T-helper 17 cell (primary cell): ENCODE data around the gene TBX4. TPM values are rescaled to one million over a fixed set of nuclear protein-coding genes. Genes with fewer than 3 reads are reported as not detected.
A peak's percentile ranks its signal among the peaks of the same experiment; 100 is the strongest.

ENCODE experiments used
- ATAC-seq: fragments of 150-1000 bp; cut with Tn5 transposase; 2 replicates; pipeline ENCODE4 v1.10.0; 2021; ENCODE audit warnings: mild to moderate bottlenecking, moderate library complexity
- DNase-seq, 3 donors: peaks; one replicate each; pipeline versions ENCODE4 v3.0.0 to v3.0.0-alpha.2; 2020 to 2021
- H3K9me3 ChIP-seq: one replicate; pipeline ENCODE4 v1.7.0; 2013; ENCODE audit warnings: low read length, mild to moderate bottlenecking; ENCODE audit not compliant: control insufficient read depth, poor library complexity, severe bottlenecking
- H3K27ac Mint-ChIP-seq: one replicate; pipeline ENCODE4 v1.8.0; 2022; ENCODE audit warnings: mild to moderate bottlenecking, moderate library complexity, mixed read lengths
- H3K27me3 Mint-ChIP-seq: one replicate; pipeline ENCODE4 v1.8.0; 2022; ENCODE audit warnings: mixed read lengths
- H3K36me3 Mint-ChIP-seq: one replicate; pipeline ENCODE4 v1.8.0; 2022; ENCODE audit warnings: low read depth, mixed read lengths
- H3K4me1 Mint-ChIP-seq: one replicate; pipeline ENCODE4 v1.8.0; 2022; ENCODE audit warnings: mild to moderate bottlenecking, mixed read lengths
- H3K4me3 Mint-ChIP-seq: one replicate; pipeline ENCODE4 v1.8.0; 2022; ENCODE audit warnings: mild to moderate bottlenecking, moderate library complexity, mixed read lengths
- total RNA-seq, 4 donors: library from RNA in 2 of 4; stranded (reverse) in 2 of 4; gene quantifications; one replicate each; pipeline ENCODE4 v1.2.3 and lab custom pipeline; 2022 to 2026

TBX4 gene
- total RNA-seq, 2 donors from 2014 or later: not detected

DNA sequence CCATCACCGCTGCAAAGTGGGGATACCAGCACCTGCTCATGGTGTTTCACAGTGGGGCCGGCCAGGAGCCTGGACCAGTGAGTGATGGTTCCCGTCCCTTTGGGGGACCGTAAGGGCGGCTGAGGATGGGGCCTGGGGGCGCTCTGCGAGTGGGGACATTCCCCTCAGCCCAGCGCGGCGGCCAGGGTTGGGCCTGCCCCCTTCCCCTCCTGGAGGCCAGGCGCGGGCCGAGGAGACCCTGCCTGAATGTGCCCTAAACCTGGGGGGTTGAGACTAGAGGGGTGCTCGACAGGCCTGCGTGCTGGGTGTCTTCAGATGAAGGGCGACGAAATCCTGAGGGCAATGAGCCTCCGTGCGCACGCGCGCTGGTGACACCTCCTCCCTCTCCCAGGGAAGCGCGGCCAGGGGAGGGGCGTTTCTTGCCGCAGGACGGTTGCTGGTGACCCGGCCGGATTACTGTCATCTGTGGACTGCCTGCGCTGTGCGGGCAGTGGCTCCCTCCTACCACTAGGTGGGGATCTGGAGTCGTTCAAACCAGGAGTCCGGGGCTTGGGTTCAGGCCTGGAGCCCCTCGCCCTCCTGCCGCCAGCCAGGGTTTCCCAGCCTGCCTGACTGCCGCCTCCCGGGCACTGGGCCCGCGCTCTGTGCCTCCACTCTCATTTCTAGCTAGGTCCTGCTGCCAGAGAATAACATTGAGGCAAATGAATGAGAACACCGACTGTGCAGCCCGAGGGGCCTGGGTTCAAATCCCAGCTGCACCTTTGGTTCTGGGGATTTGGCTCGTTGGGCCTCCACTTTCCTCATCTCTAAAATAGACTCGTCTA, 35.5 kb upstream of the TBX4 start:
- peak overlapping the region; percentile 61 for H3K4me3 Mint-ChIP-seq

DNA sequence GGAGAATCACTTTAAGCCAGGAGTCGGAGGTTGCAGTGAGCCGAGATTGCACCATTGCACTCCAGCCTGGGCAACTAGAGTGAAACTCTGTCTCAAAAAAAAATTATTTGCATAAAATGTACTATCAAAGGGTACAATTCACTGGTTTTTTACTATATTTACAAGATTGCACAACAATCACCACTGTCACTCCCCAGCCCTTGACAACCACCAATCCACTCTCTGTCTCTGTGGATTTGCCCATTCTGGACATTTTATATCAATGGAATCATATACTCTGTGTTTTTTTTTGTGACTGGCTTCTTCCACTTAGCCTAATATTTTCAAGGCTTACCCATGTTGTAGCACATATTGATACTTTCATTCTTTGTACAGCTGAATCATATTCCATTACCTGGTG, 33.8 kb upstream of the TBX4 start:
- DNase-seq (no peak), ATAC-seq (no peak)
- H3K36me3 Mint-ChIP-seq: peaks cover 6% of the 10 kb centered on the region
- no peak overlapping the region for H3K27ac Mint-ChIP-seq
- no peaks in the 10 kb centered on the region for H3K9me3 ChIP-seq
- peaks cover 56% of the 10 kb centered on the region for H3K27me3 Mint-ChIP-seq
- H3K4me3 Mint-ChIP-seq: no peak overlapping the region
- no peaks in the 10 kb centered on the region for H3K4me1 Mint-ChIP-seq

More for the DNA sequence above, 35.5 kb upstream of the TBX4 start:
- H3K27me3 Mint-ChIP-seq: peaks cover 39% of the 10 kb centered on the region
- peaks cover 3% of the 10 kb centered on the region for H3K36me3 Mint-ChIP-seq
- no peaks in the 10 kb centered on the region for H3K9me3 ChIP-seq
- DNase-seq (peak in 2 of 3 donors; percentile 29 to 48), ATAC-seq (peak; percentile 42)
- no peak overlapping the region for H3K27ac Mint-ChIP-seq
- H3K4me1 Mint-ChIP-seq: no peaks in the 10 kb centered on the region

DNA sequence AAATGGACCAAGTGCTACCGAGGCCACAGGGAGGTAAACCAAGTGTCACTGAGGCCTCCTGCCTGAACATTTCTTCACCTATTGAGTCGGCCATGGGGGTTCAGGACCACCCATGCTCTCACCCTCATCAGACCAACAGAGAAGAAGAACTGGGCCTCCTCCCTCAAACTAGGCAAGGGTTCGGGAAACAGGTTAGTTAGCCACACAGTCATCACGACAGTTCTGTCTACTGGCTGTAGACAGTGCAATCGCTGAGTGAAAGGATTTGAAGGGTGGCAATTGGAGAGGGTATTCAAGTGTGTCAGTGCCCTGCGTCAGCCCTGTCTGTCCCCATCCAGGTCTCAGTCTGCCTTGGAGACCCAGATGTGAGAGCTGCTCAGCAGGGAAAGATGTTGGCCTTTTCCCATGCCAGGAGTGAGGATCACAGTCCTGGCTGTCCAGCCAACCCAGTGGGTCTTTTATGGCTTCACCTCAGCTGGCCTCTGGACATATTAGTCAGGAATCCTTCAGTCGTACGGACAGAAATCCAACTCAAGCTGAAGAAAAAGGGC, 32.7 kb upstream of the TBX4 start:
- H3K9me3 ChIP-seq: no peaks in the 10 kb centered on the region
- Mint-ChIP-seq H3K4me3 (no peak overlapping the region), H3K27ac (no peak overlapping the region), H3K36me3 (peaks cover 6% of the 10 kb centered on the region), H3K27me3 (peaks cover 66% of the 10 kb centered on the region), H3K4me1 (no peaks in the 10 kb centered on the region)
- ATAC-seq: no peak
- no peak for DNase-seq

DNA sequence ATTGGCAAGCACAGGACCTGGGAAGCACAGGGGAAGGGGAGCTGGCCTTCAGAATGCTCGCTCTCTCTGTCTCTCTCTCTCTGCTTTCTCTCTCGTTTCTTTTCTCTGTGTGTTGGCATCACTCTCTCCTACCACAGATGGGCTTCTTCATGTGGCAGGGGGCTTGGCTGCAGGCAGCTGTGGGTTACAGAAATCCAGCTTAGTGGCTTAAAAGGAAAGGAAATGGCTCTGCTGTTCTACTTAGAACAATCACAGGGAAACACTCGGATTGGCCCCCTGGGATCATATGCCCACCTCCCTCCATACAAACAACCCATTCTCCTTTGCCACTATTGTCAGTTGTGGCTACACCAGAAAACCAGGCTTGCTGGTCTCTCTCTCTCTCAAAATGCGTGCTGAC, 32.2 kb upstream of the TBX4 start:
- no peaks in the 10 kb centered on the region for H3K4me1 Mint-ChIP-seq
- H3K27me3 Mint-ChIP-seq: peaks cover 70% of the 10 kb centered on the region
- ATAC-seq (no peak), DNase-seq (no peak)
- no peaks in the 10 kb centered on the region for H3K9me3 ChIP-seq
- H3K4me3 Mint-ChIP-seq: no peak overlapping the region
- H3K36me3 Mint-ChIP-seq: peaks cover 6% of the 10 kb centered on the region
- no peak overlapping the region for H3K27ac Mint-ChIP-seq

DNA sequence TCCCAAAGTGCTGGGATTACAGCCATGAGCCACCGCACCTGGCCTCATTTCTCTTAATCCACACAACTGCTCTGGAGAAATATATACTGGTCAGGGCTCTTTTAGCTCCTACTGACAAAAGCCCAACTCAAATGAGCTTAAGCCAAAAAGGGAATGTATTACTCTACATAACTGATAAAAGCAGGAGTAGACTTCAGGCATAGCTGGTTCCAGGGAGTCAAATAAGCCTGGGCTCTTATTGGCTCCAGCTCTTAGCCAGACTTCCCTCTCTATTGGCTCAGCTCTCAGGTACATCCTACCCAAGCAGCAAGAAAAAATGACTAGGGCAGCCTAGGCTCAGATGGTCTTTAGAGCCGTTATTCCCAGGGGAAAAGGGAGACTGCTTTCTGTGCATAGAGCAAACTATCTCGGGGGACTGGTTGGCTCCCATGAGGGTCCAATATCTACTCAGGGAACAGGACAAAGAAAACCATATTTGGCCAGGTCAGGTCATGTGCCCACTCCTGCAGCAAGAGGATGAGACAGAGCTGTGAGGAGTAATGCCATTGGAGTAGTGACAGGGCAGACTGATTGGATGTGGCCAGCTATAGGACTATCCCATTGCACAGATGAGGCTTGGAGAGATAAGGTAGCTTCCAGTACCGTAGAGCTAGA, 31.4 kb upstream of the TBX4 start:
- H3K4me1 Mint-ChIP-seq: no peaks in the 10 kb centered on the region
- H3K36me3 Mint-ChIP-seq: peaks cover 6% of the 10 kb centered on the region
- H3K4me3 Mint-ChIP-seq: no peak overlapping the region
- peaks cover 76% of the 10 kb centered on the region for H3K27me3 Mint-ChIP-seq
- no peak for ATAC-seq
- H3K27ac Mint-ChIP-seq: no peak overlapping the region
- no peak for DNase-seq
- no peaks in the 10 kb centered on the region for H3K9me3 ChIP-seq

DNA sequence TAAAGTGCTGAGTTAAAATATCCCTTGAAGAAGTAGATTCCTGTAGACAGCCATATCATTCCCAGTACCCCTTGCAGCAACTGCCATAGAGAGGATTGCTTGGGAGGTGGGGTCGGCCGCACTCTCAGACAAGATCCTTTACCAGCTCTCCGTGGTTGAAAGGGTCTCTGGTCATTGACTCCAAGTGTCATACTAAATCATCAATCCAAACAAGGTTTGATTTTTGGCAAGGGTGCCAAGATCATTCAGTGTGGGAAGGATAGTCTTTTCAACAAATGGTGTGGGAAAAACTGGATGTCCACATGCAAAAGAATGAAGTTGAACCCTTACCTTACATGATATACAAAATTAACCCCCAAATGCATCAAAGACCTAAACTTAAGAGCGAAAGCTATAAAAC, 30.8 kb upstream of the TBX4 start:
- ATAC-seq (no peak), DNase-seq (no peak)
- H3K27ac Mint-ChIP-seq: no peak overlapping the region
- H3K9me3 ChIP-seq: no peaks in the 10 kb centered on the region
- H3K4me3 Mint-ChIP-seq: no peak overlapping the region
- no peaks in the 10 kb centered on the region for H3K4me1 Mint-ChIP-seq
- H3K27me3 Mint-ChIP-seq: peaks cover 79% of the 10 kb centered on the region
- peaks cover 6% of the 10 kb centered on the region for H3K36me3 Mint-ChIP-seq

DNA sequence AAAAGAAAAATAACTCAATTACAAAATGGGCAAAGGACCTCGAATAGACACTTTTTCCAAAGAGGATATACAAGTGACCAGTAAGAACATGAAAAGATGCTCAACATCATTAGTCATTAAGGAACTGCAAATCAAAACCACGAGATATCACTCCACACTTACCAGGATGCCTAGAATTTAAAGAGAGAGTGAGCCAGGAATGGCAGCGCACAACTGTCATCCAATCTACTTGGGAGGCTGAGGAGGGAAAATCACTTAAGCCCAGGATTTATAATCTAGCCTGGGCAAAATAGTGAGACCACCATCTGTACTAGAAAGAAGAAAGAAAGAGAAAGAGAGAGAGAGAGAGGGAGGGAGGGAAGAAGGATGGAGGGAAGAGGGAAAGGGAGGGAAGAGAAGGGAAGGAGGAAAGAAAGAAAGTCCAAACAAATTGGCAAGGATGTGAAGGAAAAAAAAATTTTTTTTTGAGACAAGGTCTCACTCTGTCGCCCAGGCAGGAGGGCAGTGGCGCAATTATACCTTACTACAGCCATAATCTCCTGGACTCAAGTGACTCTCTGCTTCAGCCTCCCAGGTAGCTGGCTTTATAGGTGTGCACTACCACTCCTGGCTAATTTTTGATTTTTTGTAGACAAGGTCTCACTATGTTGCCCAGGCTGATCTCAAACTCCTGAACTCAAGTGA, 30.0 kb upstream of the TBX4 start:
- H3K4me3 Mint-ChIP-seq: no peak overlapping the region
- no peak for ATAC-seq
- H3K9me3 ChIP-seq: no peaks in the 10 kb centered on the region
- no peak overlapping the region for H3K27ac Mint-ChIP-seq
- peaks cover 6% of the 10 kb centered on the region for H3K36me3 Mint-ChIP-seq
- DNase-seq: no peak
- H3K4me1 Mint-ChIP-seq: no peaks in the 10 kb centered on the region
- peaks cover 83% of the 10 kb centered on the region for H3K27me3 Mint-ChIP-seq

DNA sequence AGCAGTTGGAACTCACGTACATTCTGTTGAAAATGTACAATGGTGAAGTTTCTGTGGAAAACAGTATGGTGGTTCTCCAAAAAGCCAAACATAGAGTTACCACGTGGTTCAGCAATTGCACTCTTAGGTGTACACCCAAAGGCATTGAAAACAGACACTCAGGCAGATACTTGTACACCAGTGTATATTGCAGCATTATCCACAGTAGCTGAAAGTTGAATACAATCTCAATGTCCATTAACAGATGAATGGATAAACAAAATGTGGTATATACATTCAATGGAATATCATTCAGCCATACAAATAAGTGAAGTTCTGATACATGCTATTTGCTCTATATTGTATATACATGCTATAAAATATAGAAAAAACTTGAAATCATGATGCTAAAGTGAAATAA, 29.4 kb upstream of the TBX4 start:
- H3K9me3 ChIP-seq: no peaks in the 10 kb centered on the region
- Mint-ChIP-seq H3K4me1 (no peaks in the 10 kb centered on the region), H3K27me3 (peaks cover 85% of the 10 kb centered on the region), H3K4me3 (no peak overlapping the region), H3K36me3 (peaks cover 6% of the 10 kb centered on the region), H3K27ac (no peak overlapping the region)
- DNase-seq (no peak), ATAC-seq (no peak)

DNA sequence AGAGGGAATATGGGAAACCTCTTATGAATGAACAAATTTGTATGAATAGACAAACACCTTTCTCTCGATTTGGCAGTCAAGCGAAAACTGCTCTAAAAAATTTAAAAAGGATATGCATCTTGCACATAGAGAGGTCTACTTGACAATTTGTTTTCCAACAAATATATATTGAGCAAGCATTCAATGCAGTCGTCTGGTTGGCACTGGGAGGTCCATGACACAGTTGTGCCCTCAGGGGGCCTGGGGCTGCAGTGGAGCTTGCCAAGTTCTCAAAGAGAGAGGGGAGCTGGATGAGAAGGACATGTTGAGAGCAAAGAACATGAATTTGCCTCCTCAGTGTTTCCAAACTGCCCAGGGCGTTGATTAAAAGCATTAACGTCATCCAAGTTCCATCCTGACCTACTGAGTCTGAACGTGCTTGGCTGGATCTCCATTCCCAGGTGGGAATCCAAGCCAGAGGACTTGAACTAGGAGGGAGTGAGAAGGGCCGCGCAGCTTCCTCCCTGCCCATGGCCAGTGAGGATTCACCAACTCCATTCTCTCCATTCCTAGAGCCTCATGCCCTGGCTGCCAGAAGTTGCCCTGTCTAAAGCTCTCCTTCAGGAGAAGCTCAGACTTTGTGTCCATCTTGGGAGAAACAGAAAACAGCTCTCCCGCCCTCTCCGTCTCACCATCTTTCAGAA, 28.1 kb upstream of the TBX4 start:
- DNase-seq (no peak), ATAC-seq (no peak)
- Mint-ChIP-seq H3K4me1 (no peaks in the 10 kb centered on the region), H3K36me3 (peaks cover 6% of the 10 kb centered on the region), H3K27ac (no peak overlapping the region), H3K4me3 (no peak overlapping the region), H3K27me3 (peaks cover 73% of the 10 kb centered on the region)
- H3K9me3 ChIP-seq: no peaks in the 10 kb centered on the region

DNA sequence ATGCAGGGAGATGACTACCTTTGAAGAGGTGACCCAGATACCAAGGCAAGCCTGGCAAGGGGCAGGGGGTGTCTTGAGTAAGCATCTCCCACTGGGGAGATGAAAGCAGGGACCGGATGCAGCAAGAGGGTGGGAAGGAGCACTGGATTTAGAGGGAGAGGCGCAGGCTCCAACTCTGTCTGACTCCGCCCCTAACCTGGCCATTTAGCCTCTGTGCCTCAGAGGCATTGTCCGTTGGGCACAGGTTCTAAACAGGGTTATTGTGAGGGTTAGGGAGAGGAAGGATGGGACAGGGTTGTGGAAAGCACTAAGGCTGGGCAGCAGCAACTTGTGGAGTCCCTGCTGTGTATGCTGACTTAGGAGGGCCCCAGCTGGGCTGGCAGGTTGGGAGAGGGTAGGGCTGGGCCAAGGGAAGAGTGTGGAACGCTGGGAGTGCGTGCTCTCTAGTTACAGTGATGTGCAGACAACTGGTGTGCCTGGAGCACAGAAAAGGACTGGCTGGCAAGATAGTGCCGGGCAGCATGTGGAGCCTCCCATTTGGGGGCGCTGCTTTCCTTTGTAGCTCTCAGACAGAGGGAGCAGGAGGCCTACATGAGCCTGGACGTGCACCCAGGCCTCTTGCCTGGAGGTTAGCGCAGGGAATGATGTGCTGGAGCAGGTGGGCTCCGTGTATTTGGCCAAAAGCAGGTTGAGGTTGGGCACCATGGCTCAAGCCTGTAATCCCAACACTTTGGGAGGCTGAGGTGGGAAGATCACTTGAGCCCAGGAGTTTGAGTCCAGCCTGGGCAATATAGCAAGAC, 26.3 kb upstream of the TBX4 start:
- Mint-ChIP-seq H3K27ac (peak overlapping the region; percentile 61), H3K4me1 (no peaks in the 10 kb centered on the region), H3K27me3 (peaks cover 61% of the 10 kb centered on the region), H3K4me3 (no peak overlapping the region), H3K36me3 (peaks cover 3% of the 10 kb centered on the region)
- no peak for ATAC-seq
- no peaks in the 10 kb centered on the region for H3K9me3 ChIP-seq
- DNase-seq: no peak

DNA sequence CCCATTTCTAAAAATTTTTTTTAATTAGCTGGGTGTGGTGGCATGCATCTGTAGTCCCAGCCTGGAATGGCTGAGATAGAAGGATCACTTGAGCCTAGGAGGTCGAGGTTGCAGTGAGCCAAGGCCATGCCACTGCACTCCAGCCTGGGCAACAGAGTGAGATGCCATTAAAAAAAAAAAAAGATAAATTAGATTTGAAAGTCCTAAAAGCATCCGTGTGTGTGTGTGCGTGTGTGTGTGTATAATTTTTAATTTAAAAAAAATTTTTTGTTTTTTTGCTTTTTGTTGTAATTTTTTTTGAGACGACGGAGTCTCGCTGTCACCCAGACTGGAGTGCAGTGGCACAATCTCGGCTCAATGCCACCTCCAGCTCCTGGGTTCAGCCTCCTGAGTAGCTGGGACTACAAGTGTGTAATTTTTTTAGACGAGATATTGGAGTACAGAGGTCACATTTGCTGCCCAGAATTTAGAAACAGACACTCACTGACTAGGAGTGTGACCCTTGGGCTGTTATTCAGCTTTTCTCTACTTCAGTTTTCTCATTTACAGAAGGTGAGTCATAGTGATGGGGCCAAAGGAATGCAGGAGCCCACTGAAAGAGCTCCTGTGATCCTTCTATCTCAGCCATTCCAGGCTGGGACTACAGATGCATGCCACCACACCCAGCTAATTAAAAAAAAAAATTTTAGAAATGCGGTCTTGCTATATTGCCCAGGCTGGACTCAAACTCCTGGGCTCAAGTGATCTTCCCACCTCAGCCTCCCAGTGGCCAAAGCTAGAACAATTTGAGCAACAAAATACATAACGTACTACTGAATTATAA, 25.5 kb upstream of the TBX4 start:
- Mint-ChIP-seq H3K27ac (no peak overlapping the region), H3K36me3 (peaks cover 3% of the 10 kb centered on the region), H3K27me3 (peaks cover 58% of the 10 kb centered on the region), H3K4me1 (no peaks in the 10 kb centered on the region), H3K4me3 (no peak overlapping the region)
- no peaks in the 10 kb centered on the region for H3K9me3 ChIP-seq
- DNase-seq: no peak
- no peak for ATAC-seq

DNA sequence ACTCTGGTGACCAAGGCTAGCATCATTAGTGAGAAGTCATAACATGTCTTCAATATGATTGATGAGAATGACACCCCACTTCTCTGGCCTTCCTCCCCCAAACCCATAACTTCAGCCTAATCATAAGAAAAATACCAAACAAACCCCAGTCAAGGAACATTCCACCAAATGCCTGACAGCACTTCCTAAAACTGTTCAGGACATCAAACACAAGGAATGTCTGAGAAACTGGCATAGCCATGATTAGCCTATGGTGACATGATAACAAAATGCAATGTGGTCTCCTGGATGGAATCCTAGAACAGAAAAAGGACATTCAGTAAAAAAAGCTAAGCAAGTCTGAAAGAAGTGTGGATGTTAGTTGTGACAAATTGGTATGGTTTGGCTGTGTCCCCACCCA, 24.7 kb upstream of the TBX4 start:
- no peaks in the 10 kb centered on the region for H3K9me3 ChIP-seq
- Mint-ChIP-seq H3K27ac (no peak overlapping the region), H3K27me3 (peaks cover 50% of the 10 kb centered on the region), H3K4me1 (no peaks in the 10 kb centered on the region), H3K36me3 (no peaks in the 10 kb centered on the region), H3K4me3 (no peak overlapping the region)
- ATAC-seq (no peak), DNase-seq (no peak)
